MCF 10A (cell line): ENCODE measurements around the gene EIF1B. TPM values are rescaled to one million over a fixed set of nuclear protein-coding genes. Genes with fewer than 3 reads are reported as not detected.

Experiments
- BruUV-seq: library from RNA; stranded (reverse); fragments of 400-500 nt; replicated peaks from 2 replicates; lab custom pipeline; 2021; lab: Mats Ljungman, UMichigan
- CTCF ChIA-PET: fragments of 300-600 bp; sonication (Branson Sonifier 250); formaldehyde crosslinking; extraction: SDS; loops from one replicate; lab custom pipeline; 2021; ENCODE audit warnings: antibody characterized with exemption, inconsistent platforms; lab: Yijun Ruan, JAX
- POLR2A ChIA-PET: fragments of 300-600, 350-650 bp; sonication (Branson Sonifier 250); formaldehyde crosslinking; extraction: SDS; loops from one replicate; lab custom pipeline; 2020; ENCODE audit warnings: antibody characterized with exemption, inconsistent platforms; lab: Yijun Ruan, JAX
- DNase-seq: peaks from one replicate; pipeline ENCODE4 v3.0.0-alpha.2; 2018; ENCODE audit not compliant: unreplicated experiment
- H3K27ac Mint-ChIP-seq: one replicate; pipeline ENCODE4 v1.8.0; 2022; ENCODE audit warnings: mild to moderate bottlenecking, low read depth, mixed read lengths; ENCODE audit not compliant: unreplicated experiment
- H3K27me3 Mint-ChIP-seq: one replicate; pipeline ENCODE4 v1.8.0; 2022; ENCODE audit warnings: mixed read lengths; ENCODE audit not compliant: insufficient read depth, unreplicated experiment
- H3K36me3 Mint-ChIP-seq: one replicate; pipeline ENCODE4 v1.8.0; 2022; ENCODE audit warnings: mild to moderate bottlenecking, moderate library complexity, mixed read lengths; ENCODE audit not compliant: insufficient read depth, unreplicated experiment
- H3K4me1 Mint-ChIP-seq: one replicate; pipeline ENCODE4 v1.8.0; 2022; ENCODE audit warnings: mixed read lengths; ENCODE audit not compliant: insufficient read depth, unreplicated experiment
- H3K4me3 Mint-ChIP-seq: one replicate; pipeline ENCODE4 v1.8.0; 2022; ENCODE audit warnings: mild to moderate bottlenecking, moderate library complexity, mixed read lengths; ENCODE audit not compliant: unreplicated experiment
- H3K9me3 Mint-ChIP-seq: one replicate; pipeline ENCODE4 v1.8.0; 2022; ENCODE audit warnings: mixed read lengths; ENCODE audit not compliant: unreplicated experiment
- intact Hi-C: fragments of 100-400 bp; cut with micrococcal nuclease; formaldehyde crosslinking; loops from 2 replicates; pipeline ENCODE4 v1.14.1; 2022
- total RNA-seq: library from RNA; stranded (reverse); gene quantifications from 2 replicates; pipeline ENCODE4 v1.2.3, GENCODE V29; 2022
- TF ChIP-seq, protein P1 (sequence below): fragments of 200-600 bp; IDR thresholded peaks from one replicate; pipeline ENCODE4 v1.8.0; 2022; ENCODE audit warnings: antibody characterized with exemption, mild to moderate bottlenecking; ENCODE audit not compliant: unreplicated experiment

The EIF1B gene
- total RNA-seq, 1 experiment from 2014 or later = 69.3 TPM

DNA sequence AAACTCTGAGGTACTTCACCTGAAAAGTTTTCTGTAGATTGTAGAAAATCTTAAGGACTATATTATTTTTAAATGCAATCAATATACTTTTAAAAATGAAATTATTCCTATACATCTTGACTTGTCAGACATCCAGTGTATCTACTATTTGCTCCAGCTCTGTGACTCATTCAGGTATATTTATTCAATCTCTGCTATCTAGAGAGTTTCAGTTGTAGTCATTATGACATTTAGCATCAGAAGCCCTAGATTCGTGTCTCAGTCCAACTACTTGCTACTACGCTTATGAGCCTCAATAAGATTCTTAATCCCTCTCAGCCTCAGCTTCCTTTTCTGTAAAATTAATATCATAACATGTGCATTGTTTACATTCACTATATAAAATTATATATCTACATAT is 22.3 kb upstream of the EIF1B start:
- POLR2A ChIA-PET = interaction anchor here (0.9 kb wide), 1 partner anchor 10 kb away, joined by 4 read pairs; no protein-coding TSS in a partner anchor
- no peaks in the 10 kb centered on the region for H3K36me3 Mint-ChIP-seq
- CTCF ChIA-PET = interaction anchor here (2.3 kb wide), 1 partner anchor 96 kb away, joined by 8 read pairs; no protein-coding TSS in a partner anchor
- H3K9me3 Mint-ChIP-seq = no peaks in the 10 kb centered on the region
- intact Hi-C loops = no loop called here
- DNase-seq = no peak
- no peak overlapping the region for H3K4me3 Mint-ChIP-seq
- TF ChIP-seq, protein P1, sequence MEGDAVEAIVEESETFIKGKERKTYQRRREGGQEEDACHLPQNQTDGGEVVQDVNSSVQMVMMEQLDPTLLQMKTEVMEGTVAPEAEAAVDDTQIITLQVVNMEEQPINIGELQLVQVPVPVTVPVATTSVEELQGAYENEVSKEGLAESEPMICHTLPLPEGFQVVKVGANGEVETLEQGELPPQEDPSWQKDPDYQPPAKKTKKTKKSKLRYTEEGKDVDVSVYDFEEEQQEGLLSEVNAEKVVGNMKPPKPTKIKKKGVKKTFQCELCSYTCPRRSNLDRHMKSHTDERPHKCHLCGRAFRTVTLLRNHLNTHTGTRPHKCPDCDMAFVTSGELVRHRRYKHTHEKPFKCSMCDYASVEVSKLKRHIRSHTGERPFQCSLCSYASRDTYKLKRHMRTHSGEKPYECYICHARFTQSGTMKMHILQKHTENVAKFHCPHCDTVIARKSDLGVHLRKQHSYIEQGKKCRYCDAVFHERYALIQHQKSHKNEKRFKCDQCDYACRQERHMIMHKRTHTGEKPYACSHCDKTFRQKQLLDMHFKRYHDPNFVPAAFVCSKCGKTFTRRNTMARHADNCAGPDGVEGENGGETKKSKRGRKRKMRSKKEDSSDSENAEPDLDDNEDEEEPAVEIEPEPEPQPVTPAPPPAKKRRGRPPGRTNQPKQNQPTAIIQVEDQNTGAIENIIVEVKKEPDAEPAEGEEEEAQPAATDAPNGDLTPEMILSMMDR = no peak
- no peaks in the 10 kb centered on the region for H3K27me3 Mint-ChIP-seq
- peaks cover 18% of the 10 kb centered on the region for H3K4me1 Mint-ChIP-seq
- BruUV-seq = no TSS peak
- no peak overlapping the region for H3K27ac Mint-ChIP-seq

DNA sequence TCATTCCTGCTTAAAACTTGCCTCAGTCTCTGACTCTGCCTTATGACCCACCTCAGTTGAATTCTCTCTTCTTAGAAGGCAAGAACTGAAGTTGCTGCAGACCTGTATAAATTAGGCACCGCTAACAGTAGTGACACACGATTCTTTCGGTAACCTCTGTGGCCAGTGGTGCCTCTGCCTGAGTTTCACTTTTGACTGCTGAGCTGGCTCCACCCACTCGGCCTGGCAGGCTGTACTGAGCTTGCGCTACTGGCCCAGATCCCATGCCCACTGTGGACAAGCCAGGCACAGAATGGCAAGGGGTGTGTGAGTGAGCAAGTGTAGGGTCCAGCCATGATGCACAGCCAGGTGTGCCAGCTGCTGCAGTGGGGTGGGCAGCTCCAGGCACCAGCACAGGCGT is 19.1 kb upstream of the EIF1B start:
- no TSS peak for BruUV-seq
- CTCF ChIA-PET = interaction anchor here (0.8 to 1.5 kb wide), 2 partner anchors 18 to 27 kb away, joined by 3 to 4 read pairs; no protein-coding TSS in a partner anchor
- POLR2A ChIA-PET = no interaction called here
- intact Hi-C loops = no loop called here
- Mint-ChIP-seq H3K27me3 (no peaks in the 10 kb centered on the region), H3K36me3 (no peaks in the 10 kb centered on the region), H3K9me3 (no peaks in the 10 kb centered on the region), H3K4me1 (peaks cover 9% of the 10 kb centered on the region), H3K4me3 (no peak overlapping the region), H3K27ac (no peak overlapping the region)
- DNase-seq = no peak
- TF ChIP-seq, protein P1 = no peak

DNA sequence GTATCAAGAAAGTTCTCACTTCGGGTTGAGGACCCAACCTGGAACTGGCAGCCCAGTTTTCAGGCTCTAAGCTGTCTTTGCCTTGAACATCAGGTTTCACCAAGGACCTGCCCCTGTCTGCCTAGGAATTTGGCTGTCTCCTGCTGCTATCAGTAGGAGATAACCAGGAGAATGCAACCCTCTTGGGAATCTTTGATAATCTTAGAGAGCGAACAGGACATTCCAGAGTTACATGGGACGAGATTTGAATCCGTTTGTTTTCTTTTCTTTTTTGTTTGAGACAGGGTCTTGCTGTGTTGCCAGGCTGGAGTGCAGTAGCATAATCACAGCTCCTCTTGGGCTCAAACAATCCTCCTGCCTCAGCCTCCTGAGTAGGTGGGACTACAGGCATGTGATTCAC is 18.0 kb upstream of the EIF1B start:
- Mint-ChIP-seq H3K4me1 (peaks cover 3% of the 10 kb centered on the region), H3K9me3 (no peaks in the 10 kb centered on the region), H3K4me3 (no peak overlapping the region), H3K36me3 (no peaks in the 10 kb centered on the region), H3K27ac (no peak overlapping the region), H3K27me3 (no peaks in the 10 kb centered on the region)
- DNase-seq = no peak
- intact Hi-C loops = no loop called here
- POLR2A ChIA-PET = interaction anchor here (0.9 kb wide), 1 partner anchor 9 kb away, joined by 3 read pairs; no protein-coding TSS in a partner anchor
- TF ChIP-seq, protein P1 = no peak
- CTCF ChIA-PET = interaction anchor here (1.5 kb wide), 1 partner anchor 26 kb away, joined by 4 read pairs; no protein-coding TSS in a partner anchor
- no TSS peak for BruUV-seq

DNA sequence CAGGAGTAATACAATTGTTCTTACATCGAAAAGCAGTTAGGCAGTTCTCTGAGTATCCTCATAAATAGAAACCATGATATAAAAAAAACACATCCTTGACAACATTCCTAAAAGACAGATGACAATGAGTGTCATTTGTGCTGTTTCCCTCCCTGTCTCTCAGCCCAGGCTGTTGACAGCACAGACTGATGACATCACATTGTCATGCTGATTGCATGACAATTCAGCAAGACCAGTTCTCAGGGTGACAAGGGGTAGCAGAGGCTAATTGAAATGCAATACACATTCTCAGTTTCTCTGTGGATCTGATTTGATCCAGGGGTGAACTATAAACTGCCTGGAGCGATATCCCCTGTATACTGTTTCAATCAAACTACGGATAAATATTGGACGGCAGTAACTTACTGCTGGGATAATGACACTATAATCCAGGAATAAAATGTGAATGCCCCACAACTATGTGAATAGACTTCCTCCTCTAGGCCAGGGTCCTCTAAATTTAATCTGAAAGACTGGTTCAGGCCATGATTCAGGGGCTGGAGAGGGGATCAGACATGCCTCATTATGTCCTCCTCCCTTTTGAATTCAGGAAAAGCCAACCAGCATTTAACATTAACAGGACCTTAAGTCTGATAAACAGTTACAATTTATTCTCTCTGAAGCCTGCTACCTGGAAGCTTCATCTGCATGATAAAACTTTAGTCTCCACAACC is 16.7 kb upstream of the EIF1B start:
- Mint-ChIP-seq H3K36me3 (no peaks in the 10 kb centered on the region), H3K27ac (no peak overlapping the region), H3K4me1 (no peaks in the 10 kb centered on the region), H3K4me3 (no peak overlapping the region), H3K9me3 (no peaks in the 10 kb centered on the region), H3K27me3 (no peaks in the 10 kb centered on the region)
- POLR2A ChIA-PET = no interaction called here
- TF ChIP-seq, protein P1 = no peak
- CTCF ChIA-PET = interaction anchor here (0.9 to 2.0 kb wide), 3 partner anchors 10 to 101 kb away, joined by 3 to 9 read pairs (median 3); no protein-coding TSS in a partner anchor
- no TSS peak for BruUV-seq
- no peak for DNase-seq
- intact Hi-C loops = no loop called here
